HG02571 (cell line): ENCODE measurements around the gene NFE2L2.
"Not testable (repeated sequence)": the region's sequence is repeated elsewhere in the genome, so short reads cannot be mapped to it uniquely, and the experiment has no call there.

Experiments used
- ATAC-seq: cut with Tn5 transposase; IDR thresholded peaks from one replicate; pipeline ENCODE4 v1.9.1; 2021; ENCODE audit warnings: mild to moderate bottlenecking, moderate library complexity; ENCODE audit not compliant: unreplicated experiment

Gene NFE2L2

GRCh38 chr2:177258059-177258458 lies 6.5 kb downstream of the NFE2L2 start:
- no peak for ATAC-seq

- no peak for ATAC-seq
Observed at GRCh38 chr2:177257471-177257870, 7.1 kb downstream of the NFE2L2 start.

GRCh38 chr2:177256695-177257094 lies 7.8 kb downstream of the NFE2L2 start:
- no peak for ATAC-seq

- ATAC-seq = no peak
Observed at GRCh38 chr2:177256026-177256425, 8.5 kb downstream of the NFE2L2 start.

GRCh38 chr2:177255227-177255601 lies 9.3 kb downstream of the NFE2L2 start:
- ATAC-seq = no peak

- ATAC-seq = no peak
Observed at GRCh38 chr2:177254433-177255226, 9.9 kb downstream of the NFE2L2 start.

GRCh38 chr2:177253704-177254103 lies 10.8 kb downstream of the NFE2L2 start:
- no peak for ATAC-seq

GRCh38 chr2:177252808-177253531 lies 11.6 kb downstream of the NFE2L2 start:
- no peak for ATAC-seq

GRCh38 chr2:177251165-177251542 lies 13.4 kb downstream of the NFE2L2 start:
- no peak for ATAC-seq

GRCh38 chr2:177250461-177250860 lies 14.1 kb downstream of the NFE2L2 start:
- ATAC-seq = no peak

GRCh38 chr2:177249038-177249437 lies 15.5 kb downstream of the NFE2L2 start:
- no peak for ATAC-seq

GRCh38 chr2:177247693-177248262 lies 16.7 kb downstream of the NFE2L2 start:
- no peak for ATAC-seq

GRCh38 chr2:177246523-177247030 lies 17.9 kb downstream of the NFE2L2 start:
- ATAC-seq = not testable (repeated sequence)

GRCh38 chr2:177246000-177246399 lies 18.5 kb downstream of the NFE2L2 start:
- ATAC-seq = no peak

GRCh38 chr2:177245010-177245422 lies 19.5 kb downstream of the NFE2L2 start:
- no peak for ATAC-seq

GRCh38 chr2:177244244-177244771 lies 20.2 kb downstream of the NFE2L2 start:
- no peak for ATAC-seq

- ATAC-seq = no peak
Observed at GRCh38 chr2:177243476-177243875, 21.1 kb downstream of the NFE2L2 start.

GRCh38 chr2:177243073-177243472 lies 21.5 kb downstream of the NFE2L2 start:
- ATAC-seq = no peak

GRCh38 chr2:177242121-177242987 lies 22.2 kb downstream of the NFE2L2 start:
- ATAC-seq = no peak

- ATAC-seq = no peak
Observed at GRCh38 chr2:177241711-177242120, 22.8 kb downstream of the NFE2L2 start.
